ENCODE data around the gene TREML4.

TREML4 gene

DNA sequence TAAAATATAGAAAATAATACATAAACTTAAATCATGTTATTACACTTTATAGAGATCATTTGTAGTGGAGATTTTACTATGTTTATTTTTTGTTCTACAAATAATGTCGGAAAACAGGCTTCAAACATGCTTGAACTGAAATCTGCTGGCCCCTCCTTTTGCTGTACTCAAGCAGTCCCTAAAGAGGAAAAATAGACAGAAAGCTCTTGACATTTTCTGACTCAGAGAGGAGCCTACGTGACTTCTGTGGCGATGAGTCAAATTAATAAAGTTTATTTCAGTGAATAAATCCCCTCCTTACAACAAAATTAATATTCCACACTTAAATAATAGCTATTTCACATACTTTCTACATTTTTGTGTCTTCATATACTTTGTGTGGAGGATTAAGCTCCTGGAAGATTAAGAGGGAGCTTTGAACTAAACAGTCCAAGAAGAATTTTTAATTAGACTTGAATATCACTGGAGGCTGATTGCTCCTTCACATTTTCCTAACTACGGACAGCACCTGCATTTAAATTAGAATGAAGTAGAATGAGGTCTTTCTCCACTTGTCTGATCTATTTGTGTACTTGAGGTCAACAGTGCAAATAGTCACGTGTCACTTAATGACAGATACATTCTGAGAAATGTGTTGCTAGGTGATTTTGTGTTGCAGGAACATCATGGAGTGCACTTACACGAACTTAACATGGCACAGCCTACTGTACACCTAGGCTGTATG, 60.0 kb downstream of the TREML4 start:
- DNase-seq: no peak

Measured in kidney glomerular epithelial cell (primary cell).